ENCODE measurements around the gene ZNF436. TPM values are rescaled to one million over a fixed set of nuclear protein-coding genes. Genes with fewer than 3 reads are reported as not detected.
A peak's percentile ranks its signal among the peaks of the same experiment; 100 is the strongest.

Gene ZNF436
- total and polyA plus RNA-seq, 2 of the 13 experiments (the other 11 are each of a cell fraction or from before 2014, with no cell fraction given), result 4.3 to 9.9 TPM

DNA sequence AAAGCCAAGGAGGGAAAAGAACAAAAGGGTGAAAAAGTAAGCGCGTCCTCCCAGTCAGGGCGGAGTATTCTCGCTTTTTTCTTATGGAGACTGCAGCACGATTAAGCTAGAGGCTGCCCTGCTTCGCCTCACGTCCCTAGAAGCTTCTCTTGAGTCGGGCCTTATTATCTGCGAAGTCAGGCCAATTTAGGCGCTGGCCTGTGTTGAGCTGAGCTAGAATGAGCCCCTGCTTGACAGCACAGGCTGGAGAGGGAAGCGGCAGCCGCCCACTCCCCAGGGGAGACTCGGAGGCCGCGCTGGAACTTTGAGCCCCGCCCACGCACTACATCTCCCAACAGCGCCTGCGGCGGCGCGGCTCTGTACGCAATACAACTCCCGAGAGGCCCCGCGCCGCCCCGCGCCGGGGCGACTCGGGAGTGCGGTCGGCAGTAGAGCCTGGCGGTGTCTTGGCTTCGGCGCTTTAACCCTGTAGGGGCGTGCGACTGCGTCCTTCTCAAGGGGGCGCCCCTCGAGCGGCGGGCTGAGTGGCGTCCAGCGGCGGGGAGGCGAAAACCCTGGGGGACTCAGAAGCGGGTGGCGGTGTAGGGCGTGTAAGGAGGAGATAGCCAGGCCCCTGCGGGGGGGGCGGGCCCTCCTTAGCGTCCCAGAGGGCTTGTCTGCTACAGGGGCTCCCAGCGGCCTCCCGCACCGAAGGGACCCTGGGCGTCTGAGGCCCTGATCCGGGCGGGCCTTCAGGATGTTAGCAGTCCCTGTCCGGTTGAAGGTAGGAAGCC lies 888 bp downstream of the ZNF436 start (continued):
- TF ChIP-seq, protein P1, sequence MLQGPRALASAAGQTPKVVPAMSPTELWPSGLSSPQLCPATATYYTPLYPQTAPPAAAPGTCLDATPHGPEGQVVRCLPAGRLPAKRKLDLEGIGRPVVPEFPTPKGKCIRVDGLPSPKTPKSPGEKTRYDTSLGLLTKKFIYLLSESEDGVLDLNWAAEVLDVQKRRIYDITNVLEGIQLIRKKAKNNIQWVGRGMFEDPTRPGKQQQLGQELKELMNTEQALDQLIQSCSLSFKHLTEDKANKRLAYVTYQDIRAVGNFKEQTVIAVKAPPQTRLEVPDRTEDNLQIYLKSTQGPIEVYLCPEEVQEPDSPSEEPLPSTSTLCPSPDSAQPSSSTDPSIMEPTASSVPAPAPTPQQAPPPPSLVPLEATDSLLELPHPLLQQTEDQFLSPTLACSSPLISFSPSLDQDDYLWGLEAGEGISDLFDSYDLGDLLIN (CRISPR knock-in tag; IDR thresholded peaks at IDR 0.05; ENCODE audit: borderline replicate concordance), result no peak
- peak; percentile 79; the same call in 1 of the 3 replicates for TF ChIP-seq MXI1 (IDR thresholded peaks at IDR 0.05; ENCODE audit: borderline replicate concordance, low read depth, low read length)
- TF ChIP-seq RFX3 (CRISPR knock-in tag; IDR thresholded peaks at IDR 0.05), result no peak
- peak; percentile 85; the same call in 1 of the 2 replicates for TF ChIP-seq ZNF510 (CRISPR knock-in tag; IDR thresholded peaks at IDR 0.05; ENCODE audit: low read depth)
- TF ChIP-seq CC2D1A (CRISPR knock-in tag; IDR thresholded peaks at IDR 0.05), result no peak
- TF ChIP-seq PRMT3 (CRISPR knock-in tag; IDR thresholded peaks at IDR 0.05; ENCODE audit: borderline replicate concordance, low read depth), result no peak
- TF ChIP-seq, protein P2, sequence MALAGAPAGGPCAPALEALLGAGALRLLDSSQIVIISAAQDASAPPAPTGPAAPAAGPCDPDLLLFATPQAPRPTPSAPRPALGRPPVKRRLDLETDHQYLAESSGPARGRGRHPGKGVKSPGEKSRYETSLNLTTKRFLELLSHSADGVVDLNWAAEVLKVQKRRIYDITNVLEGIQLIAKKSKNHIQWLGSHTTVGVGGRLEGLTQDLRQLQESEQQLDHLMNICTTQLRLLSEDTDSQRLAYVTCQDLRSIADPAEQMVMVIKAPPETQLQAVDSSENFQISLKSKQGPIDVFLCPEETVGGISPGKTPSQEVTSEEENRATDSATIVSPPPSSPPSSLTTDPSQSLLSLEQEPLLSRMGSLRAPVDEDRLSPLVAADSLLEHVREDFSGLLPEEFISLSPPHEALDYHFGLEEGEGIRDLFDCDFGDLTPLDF (CRISPR knock-in tag; IDR thresholded peaks at IDR 0.05), result peak; percentile 59
- TF ChIP-seq ZNF550 (CRISPR knock-in tag; IDR thresholded peaks at IDR 0.05; ENCODE audit: borderline replicate concordance), result no peak
- TF ChIP-seq, protein P3, sequence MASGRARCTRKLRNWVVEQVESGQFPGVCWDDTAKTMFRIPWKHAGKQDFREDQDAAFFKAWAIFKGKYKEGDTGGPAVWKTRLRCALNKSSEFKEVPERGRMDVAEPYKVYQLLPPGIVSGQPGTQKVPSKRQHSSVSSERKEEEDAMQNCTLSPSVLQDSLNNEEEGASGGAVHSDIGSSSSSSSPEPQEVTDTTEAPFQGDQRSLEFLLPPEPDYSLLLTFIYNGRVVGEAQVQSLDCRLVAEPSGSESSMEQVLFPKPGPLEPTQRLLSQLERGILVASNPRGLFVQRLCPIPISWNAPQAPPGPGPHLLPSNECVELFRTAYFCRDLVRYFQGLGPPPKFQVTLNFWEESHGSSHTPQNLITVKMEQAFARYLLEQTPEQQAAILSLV (CRISPR knock-in tag; IDR thresholded peaks at IDR 0.05; ENCODE audit: borderline replicate concordance), result no peak
- peak; percentile 75; the same call in 1 of the 2 replicates for TF ChIP-seq CBFB (CRISPR knock-in tag; IDR thresholded peaks at IDR 0.05)
- TF ChIP-seq ZNF326 (CRISPR knock-in tag; IDR thresholded peaks at IDR 0.05; ENCODE audit: borderline replicate concordance), result no peak
- TF ChIP-seq ZNF382 (CRISPR knock-in tag; IDR thresholded peaks at IDR 0.05; ENCODE audit: borderline replicate concordance), result no peak
- peak; percentile 85 for TF ChIP-seq GATAD1 (CRISPR knock-in tag; IDR thresholded peaks at IDR 0.05)
- no peak for TF ChIP-seq MBNL3 (CRISPR knock-in tag; conservative IDR thresholded peaks at IDR 0.05)
- TF ChIP-seq KLF9 (CRISPR knock-in tag; IDR thresholded peaks at IDR 0.05; ENCODE audit: low read depth), result 0 out of 2 replicates have a peak, but pooled peaks have one; percentile 69
- TF ChIP-seq ZNF333 (CRISPR knock-in tag; IDR thresholded peaks at IDR 0.05; ENCODE audit: borderline replicate concordance), result no peak; the same call in 1 of the 2 replicates
- TF ChIP-seq SRSF1 (optimal IDR thresholded peaks at IDR 0.05; ENCODE audit: low read depth, low read length), result peak; percentile 82
- TF ChIP-seq HNF4A (CRISPR knock-in tag; IDR thresholded peaks at IDR 0.05), result no peak; the same call in 1 of the 2 replicates
- no peak for TF ChIP-seq NFIC (IDR thresholded peaks at IDR 0.05; ENCODE audit: low read length)
- TF ChIP-seq SUZ12 (IDR thresholded peaks at IDR 0.05; ENCODE audit: low read depth, low read length), result peak; percentile 76
- TF ChIP-seq MEIS2 (CRISPR knock-in tag; IDR thresholded peaks at IDR 0.05), result no peak
- no peak; the same call in 1 of the 2 replicates for TF ChIP-seq ZNF567 (CRISPR knock-in tag; IDR thresholded peaks at IDR 0.05; ENCODE audit: borderline replicate concordance)
- peak; percentile 14; the same call in 1 of the 2 replicates for TF ChIP-seq ELF3 (CRISPR knock-in tag; IDR thresholded peaks at IDR 0.05)
- TF ChIP-seq, protein P4, sequence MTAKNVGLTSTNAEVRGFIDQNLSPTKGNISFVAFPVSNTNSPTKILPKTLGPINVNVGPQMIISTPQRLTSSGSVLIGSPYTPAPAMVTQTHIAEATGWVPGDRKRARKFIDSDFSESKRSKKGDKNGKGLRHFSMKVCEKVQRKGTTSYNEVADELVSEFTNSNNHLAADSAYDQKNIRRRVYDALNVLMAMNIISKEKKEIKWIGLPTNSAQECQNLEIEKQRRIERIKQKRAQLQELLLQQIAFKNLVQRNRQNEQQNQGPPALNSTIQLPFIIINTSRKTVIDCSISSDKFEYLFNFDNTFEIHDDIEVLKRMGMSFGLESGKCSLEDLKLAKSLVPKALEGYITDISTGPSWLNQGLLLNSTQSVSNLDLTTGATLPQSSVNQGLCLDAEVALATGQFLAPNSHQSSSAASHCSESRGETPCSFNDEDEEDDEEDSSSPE (CRISPR knock-in tag; IDR thresholded peaks at IDR 0.05), result peak; percentile 80
- no peak; the same call in 1 of the 2 replicates for TF ChIP-seq ZNF136 (CRISPR knock-in tag; IDR thresholded peaks at IDR 0.05; ENCODE audit: low read depth)

Data from HepG2 (cell line).